HCT116 (cell line): ENCODE results near the gene TAS2R60. TPM values are rescaled to one million over a fixed set of nuclear protein-coding genes. Genes with fewer than 3 reads are reported as not detected.

Experiments used
- ATAC-seq: fragments of 200-7000 bp; cut with Tn5 transposase; 2 replicates; pipeline ENCODE4 v1.9.1; 2020; ENCODE audit warnings: mild to moderate bottlenecking, moderate library complexity
- BruUV-seq: library from RNA; stranded (reverse); fragments of 400-500 nt; replicated peaks from 2 replicates; lab custom pipeline; 2021; lab: Mats Ljungman, UMichigan
- CTCF ChIA-PET: fragments of 300-600 bp; sonication (Branson Sonifier 250); formaldehyde crosslinking; loops from one replicate; lab custom pipeline; 2021; ENCODE audit warnings: antibody characterized with exemption; lab: Charles Lee
- POLR2A ChIA-PET: fragments of 300-600, 350-600 bp; sonication (Branson Sonifier 250); formaldehyde crosslinking; loops from one replicate; lab custom pipeline; 2021; ENCODE audit warnings: antibody characterized with exemption; lab: Charles Lee
- RAD21 ChIA-PET, 2 experiments: fragments of 300-600 bp; sonication (Branson Sonifier 250); formaldehyde crosslinking; loops; one replicate each; lab custom pipeline; 2023; ENCODE audit warnings: low total read pairs in 2 of 2; ENCODE audit not compliant: uncharacterized antibody in 2 of 2, unreplicated experiment in 2 of 2, low non-redundant PET in 1 of 2; lab: Charles Lee
- DNase-seq: peaks from one replicate; pipeline ENCODE4 v3.0.0-alpha.2; 2010; ENCODE audit warnings: low read depth, low spot score
- H2AFZ ChIP-seq: fragments of 200-600 bp; shearing (Covaris generic), sonication (generic); 2 replicates; pipeline ENCODE4 v1.6.1; 2017; ENCODE audit warnings: low read depth, mixed run types, mixed read lengths, antibody characterized with exemption, low read length; ENCODE audit not compliant: poor library complexity, severe bottlenecking
- H3K27ac ChIP-seq: 2 replicates; pipeline ENCODE4 v1.5.1; 2012; ENCODE audit warnings: low read depth, low read length
- H3K27me3 ChIP-seq: fragments of 200-600 bp; sonication (generic); 2 replicates; pipeline ENCODE4 v1.6.1; 2016; ENCODE audit warnings: mixed run types, low read length, mixed read lengths; ENCODE audit not compliant: insufficient read depth
- H3K36me3 ChIP-seq, 2 experiments: fragments of 200-500 bp in 1 of 2; fragments of 200-600 bp in 1 of 2; sonication (Bioruptor generic) in 1 of 2; sonication (generic) in 1 of 2; 2 replicates each; pipeline versions ENCODE4 v1.5.1 to v1.6.1; 2014 to 2016; ENCODE audit warnings: low read length in 2 of 2, inconsistent platforms in 1 of 2, mixed read lengths in 1 of 2, mixed run types in 1 of 2; ENCODE audit not compliant: insufficient read depth in 2 of 2, control insufficient read depth in 1 of 2
- H3K4me1 ChIP-seq, 2 experiments: fragments of 200-600 bp in 1 of 2; sonication (generic) in 1 of 2; 2 replicates each; pipeline versions ENCODE4 v1.5.1 to v1.6.1; 2012 to 2017; ENCODE audit warnings: low read length in 2 of 2, inconsistent platforms in 1 of 2, mild to moderate bottlenecking in 1 of 2, mixed read lengths in 1 of 2, mixed run types in 1 of 2, moderate library complexity in 1 of 2; ENCODE audit not compliant: insufficient read depth in 2 of 2, control insufficient read depth in 1 of 2
- H3K4me2 ChIP-seq: fragments of 200-600 bp; sonication (generic); 2 replicates; pipeline ENCODE4 v1.6.1; 2017; ENCODE audit warnings: mixed run types, low read length, mixed read lengths
- H3K4me3 ChIP-seq, 2 experiments: fragments of 200-600 bp in 1 of 2; sonication (generic) in 1 of 2; replicated peaks in 1 of 2; 2 replicates each; pipeline ENCODE4 v1.5.1; 2011 to 2016; ENCODE audit warnings: low read length in 2 of 2, control low read depth in 1 of 2, low read depth in 1 of 2, mild to moderate bottlenecking in 1 of 2, mixed read lengths in 1 of 2, mixed run types in 1 of 2
- H3K79me2 ChIP-seq: fragments of 200-600 bp; sonication (generic); 2 replicates; pipeline ENCODE4 v1.6.1; 2017; ENCODE audit warnings: mild to moderate bottlenecking, mixed run types, low read length, moderate library complexity, mixed read lengths; ENCODE audit not compliant: insufficient read depth
- H3K9ac ChIP-seq: fragments of 200-600 bp; sonication (generic); 2 replicates; pipeline ENCODE4 v1.6.1; 2016; ENCODE audit warnings: low read length, mixed read lengths
- H3K9me2 ChIP-seq: fragments of 200-600 bp; sonication (generic), shearing (Covaris generic); 2 replicates; pipeline ENCODE4 v1.6.1; 2017; ENCODE audit warnings: mixed run types, mild to moderate bottlenecking, moderate library complexity; ENCODE audit not compliant: insufficient read depth
- H3K9me3 ChIP-seq, 2 experiments: fragments of 200-500 bp in 1 of 2; fragments of 200-600 bp in 1 of 2; sonication (Bioruptor generic) in 1 of 2; sonication (generic) in 1 of 2; 2 replicates each; pipeline ENCODE4 v1.6.1; 2014 to 2017; ENCODE audit warnings: low read length in 2 of 2, mixed read lengths in 2 of 2, inconsistent platforms in 1 of 2, low read depth in 1 of 2, mild to moderate bottlenecking in 1 of 2, mixed run types in 1 of 2, moderate library complexity in 1 of 2; ENCODE audit not compliant: control insufficient read depth in 1 of 2, insufficient read depth in 1 of 2
- H4K20me1 ChIP-seq: fragments of 200-600 bp; sonication (generic), shearing (Covaris generic); 2 replicates; pipeline ENCODE4 v1.6.1; 2017; ENCODE audit warnings: mixed run types, mild to moderate bottlenecking, moderate library complexity; ENCODE audit not compliant: insufficient read depth
- ATF3 ChIP-seq: IDR thresholded peaks from 2 replicates; pipeline ENCODE4 v1.6.1; 2012
- CBX3 ChIP-seq: IDR thresholded peaks from 2 replicates; pipeline ENCODE4 v1.6.1; 2012; ENCODE audit warnings: low read depth
- CEBPB ChIP-seq: IDR thresholded peaks from 2 replicates; pipeline ENCODE4 v1.6.1; 2012; ENCODE audit warnings: low read depth
- ELF1 ChIP-seq: IDR thresholded peaks from 2 replicates; pipeline ENCODE4 v1.6.1; 2012; ENCODE audit warnings: low read depth, borderline replicate concordance
- EZH2 ChIP-seq: fragments of 200-600 bp; sonication (generic); IDR thresholded peaks from 2 replicates; pipeline ENCODE4 v1.6.1; 2017; ENCODE audit warnings: antibody characterized with exemption, mixed run types
- EZH2phosphoT487 ChIP-seq: fragments of 200-600 bp; IDR thresholded peaks from 2 replicates; pipeline ENCODE4 v1.6.1; 2018; ENCODE audit warnings: antibody characterized with exemption, borderline replicate concordance
- JUND ChIP-seq: IDR thresholded peaks from 2 replicates; pipeline ENCODE4 v1.6.1; 2012
- MAX ChIP-seq: IDR thresholded peaks from 2 replicates; pipeline ENCODE4 v1.6.1; 2012
- POLR2A ChIP-seq: IDR thresholded peaks from 2 replicates; pipeline ENCODE4 v1.7.0; 2011; ENCODE audit warnings: borderline replicate concordance; ENCODE audit not compliant: insufficient read depth, insufficient read length; ENCODE audit errors: extremely low read depth
- RAD21 ChIP-seq: IDR thresholded peaks from 2 replicates; pipeline ENCODE4 v1.6.1; 2012; ENCODE audit warnings: low read depth, mild to moderate bottlenecking
- REST ChIP-seq: IDR thresholded peaks from 2 replicates; pipeline ENCODE4 v1.6.1; 2012; ENCODE audit warnings: low read depth
- SRF ChIP-seq: IDR thresholded peaks from 2 replicates; pipeline ENCODE4 v1.6.1; 2012; ENCODE audit warnings: low read depth
- YY1 ChIP-seq: IDR thresholded peaks from 2 replicates; pipeline ENCODE4 v1.6.1; 2011; ENCODE audit warnings: low read length, low read depth, moderate library complexity, mild to moderate bottlenecking; ENCODE audit not compliant: insufficient replicate concordance; ENCODE audit errors: extremely low read depth
- ZBTB33 ChIP-seq: IDR thresholded peaks from 2 replicates; pipeline ENCODE4 v1.6.1; 2011; ENCODE audit warnings: mild to moderate bottlenecking, low read length, moderate library complexity; ENCODE audit not compliant: insufficient replicate concordance; ENCODE audit errors: extremely low read depth
- ZFX ChIP-seq: fragments of 450-650 bp; IDR thresholded peaks from 2 replicates; pipeline ENCODE4 v1.6.1; 2017
- ZNF274 ChIP-seq: fragments of 200-500 bp; sonication (Bioruptor generic); IDR thresholded peaks from 2 replicates; pipeline ENCODE4 v1.6.1; 2014; ENCODE audit warnings: mild to moderate bottlenecking, low read depth, low read length, inconsistent platforms
- intact Hi-C: fragments of 100-400 bp; cut with micrococcal nuclease; formaldehyde crosslinking; loops from 2 replicates; pipeline ENCODE4 v1.10.0; 2022
- total RNA-seq: library from RNA; stranded (reverse); gene quantifications from one replicate; pipeline ENCODE4 v1.2.1, GENCODE V29; 2021; ENCODE audit not compliant: unreplicated experiment

Gene TAS2R60
- total RNA-seq, 1 experiment from 2014 or later, result not detected

GRCh38 chr7:143398616-143399015 is 44.6 kb upstream of the TAS2R60 start (continued):
- no peak for TF ChIP-seq RAD21
- TF ChIP-seq EZH2phosphoT487, result no peak
- no peak for TF ChIP-seq CEBPB
- no peak for TF ChIP-seq ZFX
- no peak for TF ChIP-seq ATF3
- no peak for TF ChIP-seq YY1
- no peak for TF ChIP-seq CBX3
- TF ChIP-seq ZNF274, result no peak
- no peak for TF ChIP-seq ELF1

GRCh38 chr7:143399151-143399550 is 44.1 kb upstream of the TAS2R60 start:
- BruUV-seq, result no TSS peak
- POLR2A ChIA-PET, result no interaction called here
- CTCF ChIA-PET, result no interaction called here
- no peak for DNase-seq
- Histone ChIP-seq H3K36me3 (peaks cover 0 to 3% of the 10 kb centered on the region in 2 experiments; a peak in 2 of 4 replicates), H3K27ac (no peak overlapping the region), H2AFZ (no peak overlapping the region), H3K4me2 (no peak overlapping the region), H3K79me2 (no peaks in the 10 kb centered on the region), H3K4me1 (no peaks in the 10 kb centered on the region), H4K20me1 (no peaks in the 10 kb centered on the region), H3K9me2 (no peaks in the 10 kb centered on the region), H3K9ac (no peak overlapping the region), H3K4me3 (no peak overlapping the region), H3K27me3 (no peaks in the 10 kb centered on the region), H3K9me3 (no peaks in the 10 kb centered on the region)
- ATAC-seq, result no peak
- intact Hi-C loops, result no loop called here
- RAD21 ChIA-PET, result no interaction called here
- TF ChIP-seq MAX, result no peak
- no peak for TF ChIP-seq SRF
- TF ChIP-seq EZH2, result no peak
- TF ChIP-seq ZBTB33, result no peak
- TF ChIP-seq CBX3, result no peak
- TF ChIP-seq REST, result no peak
- TF ChIP-seq JUND, result no peak
- TF ChIP-seq YY1, result no peak
- TF ChIP-seq POLR2A, result no peak
